ENCODE results near the gene ZNF648. TPM values are rescaled to one million over a fixed set of nuclear protein-coding genes. Genes with fewer than 3 reads are reported as not detected.
A peak's percentile ranks its signal among the peaks of the same experiment; 100 is the strongest.

ZNF648 gene
- total and polyA plus RNA-seq, 2 donors: 0.11 TPM; not detected in 1

GRCh38 chr1:182086620-182087019, 25.1 kb upstream of the ZNF648 start:
- H3K27ac ChIP-seq (ENCODE audit: low read depth): no peak overlapping the region
- no peak for DNase-seq (ENCODE audit: extremely low spot score)
- 94% methylated on average over 7 of the region's 7 CpGs for WGBS
- H3K36me3 ChIP-seq (ENCODE audit: insufficient read depth): no peaks in the 10 kb centered on the region
- H3K4me1 ChIP-seq (ENCODE audit: insufficient read depth): no peaks in the 10 kb centered on the region
- no peak overlapping the region for H3K4me3 ChIP-seq (ENCODE audit: low read depth, low read length)

GRCh38 chr1:182086136-182086535, 24.6 kb upstream of the ZNF648 start:
- Histone ChIP-seq H3K4me1 (ENCODE audit: insufficient read depth) (no peaks in the 10 kb centered on the region), H3K4me3 (ENCODE audit: low read depth, low read length) (no peak overlapping the region), H3K36me3 (ENCODE audit: insufficient read depth) (no peaks in the 10 kb centered on the region), H3K27ac (ENCODE audit: low read depth) (no peak overlapping the region)
- 88% methylated on average over 8 of the region's 8 CpGs for WGBS
- DNase-seq (ENCODE audit: extremely low spot score): no peak

- H3K36me3 ChIP-seq (ENCODE audit: insufficient read depth): no peaks in the 10 kb centered on the region
- no peaks in the 10 kb centered on the region for H3K4me1 ChIP-seq (ENCODE audit: insufficient read depth)
- no peak overlapping the region for H3K4me3 ChIP-seq (ENCODE audit: low read depth, low read length)
- DNase-seq (ENCODE audit: extremely low spot score): no peak
- H3K27ac ChIP-seq (ENCODE audit: low read depth): no peak overlapping the region
- WGBS: 94% methylated on average over 6 of the region's 6 CpGs
Measured at GRCh38 chr1:182085726-182086125, 24.2 kb upstream of the ZNF648 start.

GRCh38 chr1:182084487-182085316, 23.2 kb upstream of the ZNF648 start:
- no peak overlapping the region for H3K27ac ChIP-seq (ENCODE audit: low read depth)
- 12% methylated on average over 8 of the region's 8 CpGs for WGBS
- peak; percentile 45 for DNase-seq (ENCODE audit: extremely low spot score)
- no peaks in the 10 kb centered on the region for H3K4me1 ChIP-seq (ENCODE audit: insufficient read depth)
- no peak overlapping the region for H3K4me3 ChIP-seq (ENCODE audit: low read depth, low read length)
- H3K36me3 ChIP-seq (ENCODE audit: insufficient read depth): no peaks in the 10 kb centered on the region

- Histone ChIP-seq H3K36me3 (ENCODE audit: insufficient read depth) (no peaks in the 10 kb centered on the region), H3K4me1 (ENCODE audit: insufficient read depth) (no peaks in the 10 kb centered on the region), H3K4me3 (ENCODE audit: low read depth, low read length) (no peak overlapping the region), H3K27ac (ENCODE audit: low read depth) (no peak overlapping the region)
- DNase-seq (ENCODE audit: extremely low spot score): no peak
- WGBS: 73% methylated on average over 3 of the region's 3 CpGs
Measured at GRCh38 chr1:182083851-182084486, 22.5 kb upstream of the ZNF648 start.

GRCh38 chr1:182080955-182081582, 19.6 kb upstream of the ZNF648 start:
- DNase-seq (ENCODE audit: extremely low spot score): no peak
- no peaks in the 10 kb centered on the region for H3K36me3 ChIP-seq (ENCODE audit: insufficient read depth)
- H3K4me3 ChIP-seq (ENCODE audit: low read depth, low read length): no peak overlapping the region
- no peaks in the 10 kb centered on the region for H3K4me1 ChIP-seq (ENCODE audit: insufficient read depth)
- no peak overlapping the region for H3K27ac ChIP-seq (ENCODE audit: low read depth)
- WGBS: 92% methylated on average over 1 of the region's 1 CpG

GRCh38 chr1:182080040-182080439, 18.5 kb upstream of the ZNF648 start:
- 66% methylated on average over 3 of the region's 3 CpGs for WGBS
- no peak for DNase-seq (ENCODE audit: extremely low spot score)
- Histone ChIP-seq H3K36me3 (ENCODE audit: insufficient read depth) (no peaks in the 10 kb centered on the region), H3K4me1 (ENCODE audit: insufficient read depth) (no peaks in the 10 kb centered on the region), H3K4me3 (ENCODE audit: low read depth, low read length) (no peak overlapping the region), H3K27ac (ENCODE audit: low read depth) (no peak overlapping the region)

- no peak for DNase-seq (ENCODE audit: extremely low spot score)
- Histone ChIP-seq H3K36me3 (ENCODE audit: insufficient read depth) (no peaks in the 10 kb centered on the region), H3K4me3 (ENCODE audit: low read depth, low read length) (no peak overlapping the region), H3K27ac (ENCODE audit: low read depth) (no peak overlapping the region), H3K4me1 (ENCODE audit: insufficient read depth) (no peaks in the 10 kb centered on the region)
- WGBS: 82% methylated on average over 4 of the region's 4 CpGs
Measured at GRCh38 chr1:182071924-182072323, 10.4 kb upstream of the ZNF648 start.

- H3K4me3 ChIP-seq (ENCODE audit: low read depth, low read length): no peak overlapping the region
- no peaks in the 10 kb centered on the region for H3K36me3 ChIP-seq (ENCODE audit: insufficient read depth)
- H3K4me1 ChIP-seq (ENCODE audit: insufficient read depth): no peaks in the 10 kb centered on the region
- no peak overlapping the region for H3K27ac ChIP-seq (ENCODE audit: low read depth)
- WGBS: 37% methylated on average over 12 of the region's 12 CpGs
- no peak for DNase-seq (ENCODE audit: extremely low spot score)
Measured at GRCh38 chr1:182069028-182069466, 7.5 kb upstream of the ZNF648 start.

GRCh38 chr1:182066934-182067333, 5.4 kb upstream of the ZNF648 start:
- Histone ChIP-seq H3K4me3 (ENCODE audit: low read depth, low read length) (no peak overlapping the region), H3K27ac (ENCODE audit: low read depth) (no peak overlapping the region), H3K4me1 (ENCODE audit: insufficient read depth) (no peaks in the 10 kb centered on the region), H3K36me3 (ENCODE audit: insufficient read depth) (no peaks in the 10 kb centered on the region)
- WGBS: 75% methylated on average over 4 of the region's 4 CpGs
- no peak for DNase-seq (ENCODE audit: extremely low spot score)

GRCh38 chr1:182065126-182065845, 3.8 kb upstream of the ZNF648 start:
- Histone ChIP-seq H3K36me3 (ENCODE audit: insufficient read depth) (no peaks in the 10 kb centered on the region), H3K4me1 (ENCODE audit: insufficient read depth) (no peaks in the 10 kb centered on the region), H3K4me3 (ENCODE audit: low read depth, low read length) (no peak overlapping the region), H3K27ac (ENCODE audit: low read depth) (no peak overlapping the region)
- WGBS: 89% methylated on average over 5 of the region's 5 CpGs
- no peak for DNase-seq (ENCODE audit: extremely low spot score)

GRCh38 chr1:182064611-182065010, 3.1 kb upstream of the ZNF648 start:
- Histone ChIP-seq H3K4me3 (ENCODE audit: low read depth, low read length) (no peak overlapping the region), H3K4me1 (ENCODE audit: insufficient read depth) (no peaks in the 10 kb centered on the region), H3K36me3 (ENCODE audit: insufficient read depth) (no peaks in the 10 kb centered on the region), H3K27ac (ENCODE audit: low read depth) (no peak overlapping the region)
- WGBS: 92% methylated on average over 3 of the region's 3 CpGs
- no peak for DNase-seq (ENCODE audit: extremely low spot score)

- Histone ChIP-seq H3K4me3 (ENCODE audit: low read depth, low read length) (no peak overlapping the region), H3K27ac (ENCODE audit: low read depth) (no peak overlapping the region), H3K36me3 (ENCODE audit: insufficient read depth) (no peaks in the 10 kb centered on the region), H3K4me1 (ENCODE audit: insufficient read depth) (no peaks in the 10 kb centered on the region)
- WGBS: 86% methylated on average over 1 of the region's 1 CpG
- DNase-seq (ENCODE audit: extremely low spot score): no peak
Measured at GRCh38 chr1:182062223-182062622, 711 bp upstream of the ZNF648 start.

Data from urinary bladder (tissue), 4 donors.